ENCODE data around the gene SMARCA1. TPM values are rescaled to one million over a fixed set of nuclear protein-coding genes. Genes with fewer than 3 reads are reported as not detected.

Gene SMARCA1
- total and polyA plus RNA-seq, 2 experiments from 2014 or later: 36.9 to 38.5 TPM

DNA sequence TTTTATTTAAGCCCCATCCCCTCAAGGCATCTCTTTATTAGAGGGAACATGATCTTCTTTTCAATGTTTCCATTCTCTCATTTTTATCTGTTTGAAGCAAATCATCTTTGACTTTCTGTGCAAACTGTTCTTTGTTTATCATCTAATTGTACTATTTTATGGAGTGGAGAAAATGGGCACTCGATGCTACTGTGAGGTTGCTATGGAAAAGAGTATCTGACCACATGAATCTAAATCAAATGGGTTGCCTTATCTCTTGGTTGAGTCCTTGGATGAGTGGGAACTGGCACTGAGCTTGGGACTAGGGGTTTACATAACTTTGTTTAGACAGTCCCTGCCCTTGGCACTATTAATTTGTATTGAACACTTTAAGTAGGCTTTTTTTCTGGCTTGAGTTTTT is 25.8 kb upstream of the SMARCA1 start:
- WGBS, 2 experiments (ENCODE audit: low coverage in 1 of 2, low lambda C conversion rate in 2 of 2, missing lambda C conversion rate in 2 of 2): 9% methylated on average over 1 of the region's 1 CpG
- in situ Hi-C loops (cut with MboI): no loop called here

DNA sequence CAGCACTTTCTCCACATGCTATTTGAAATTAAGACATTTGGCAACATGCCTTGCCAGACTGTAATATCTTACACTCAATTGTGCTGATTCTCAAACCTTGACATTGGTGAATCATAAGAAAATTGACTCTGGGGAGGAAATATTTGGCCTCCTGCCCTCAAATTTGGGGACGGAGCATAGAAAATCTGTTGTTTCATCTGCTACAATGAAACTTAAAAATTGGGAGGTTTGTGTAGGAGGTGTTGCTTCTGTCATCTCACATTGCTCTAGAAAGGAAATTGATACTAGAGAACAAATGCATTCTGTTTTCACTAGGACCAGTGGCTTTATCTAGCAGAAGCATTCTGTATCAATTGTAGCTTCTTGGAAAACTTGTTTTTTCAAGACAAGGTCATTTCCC is 22.1 kb upstream of the SMARCA1 start:
- Histone ChIP-seq H3K9me2 (ENCODE audit: insufficient read depth) (no peaks in the 10 kb centered on the region), H3F3A (ENCODE audit: insufficient read depth) (no peaks in the 10 kb centered on the region), H3K4me3 (no peak overlapping the region), H2AFZ (no peak overlapping the region), H4K20me1 (ENCODE audit: insufficient read depth) (no peaks in the 10 kb centered on the region), H3K9me3 (ENCODE audit: low read depth) (no peaks in the 10 kb centered on the region), H3K4me1 (ENCODE audit: insufficient read depth) (no peaks in the 10 kb centered on the region), H3K27me3 (replicated peaks; ENCODE audit: insufficient read depth) (no peaks in the 10 kb centered on the region), H3K4me2 (ENCODE audit: unreplicated experiment) (no peak overlapping the region), H3K36me3 (ENCODE audit: low read depth) (no peaks in the 10 kb centered on the region), H3K79me2 (ENCODE audit: insufficient read depth) (peaks cover 12% of the 10 kb centered on the region; the same call in 1 of the 2 replicates), H3K9ac (no peak overlapping the region), H3K27ac (no peak overlapping the region)
- TF ChIP-seq EZH2 (IDR thresholded peaks at IDR 0.05; ENCODE audit: insufficient read depth, poor library complexity, severe bottlenecking): no peak
- no peak for TF ChIP-seq EZH2phosphoT487 (IDR thresholded peaks at IDR 0.05; ENCODE audit: insufficient read depth, low read depth)
- in situ Hi-C loops (cut with MboI): no loop called here
- no peak for DNase-seq
- 64 to 89% methylated on average over 1 of the region's 1 CpG for WGBS, 2 experiments (ENCODE audit: low coverage in 1 of 2, low lambda C conversion rate in 2 of 2, missing lambda C conversion rate in 2 of 2)

More for the DNA sequence above, 25.8 kb upstream of the SMARCA1 start:
- Histone ChIP-seq H3K4me1 (ENCODE audit: insufficient read depth) (no peaks in the 10 kb centered on the region), H2AFZ (no peak overlapping the region), H3K4me2 (ENCODE audit: unreplicated experiment) (no peak overlapping the region), H3K4me3 (no peak overlapping the region), H3K9ac (no peak overlapping the region), H3K9me2 (ENCODE audit: insufficient read depth) (no peaks in the 10 kb centered on the region), H3K27ac (no peak overlapping the region), H3K36me3 (ENCODE audit: low read depth) (no peaks in the 10 kb centered on the region), H3K27me3 (replicated peaks; ENCODE audit: insufficient read depth) (no peaks in the 10 kb centered on the region), H3K79me2 (ENCODE audit: insufficient read depth) (no peaks in the 10 kb centered on the region), H4K20me1 (ENCODE audit: insufficient read depth) (no peaks in the 10 kb centered on the region), H3K9me3 (ENCODE audit: low read depth) (no peaks in the 10 kb centered on the region), H3F3A (ENCODE audit: insufficient read depth) (no peaks in the 10 kb centered on the region)
- TF ChIP-seq EZH2phosphoT487 (IDR thresholded peaks at IDR 0.05; ENCODE audit: insufficient read depth, low read depth): no peak
- no peak for TF ChIP-seq EZH2 (IDR thresholded peaks at IDR 0.05; ENCODE audit: insufficient read depth, poor library complexity, severe bottlenecking)
- no peak for DNase-seq

DNA sequence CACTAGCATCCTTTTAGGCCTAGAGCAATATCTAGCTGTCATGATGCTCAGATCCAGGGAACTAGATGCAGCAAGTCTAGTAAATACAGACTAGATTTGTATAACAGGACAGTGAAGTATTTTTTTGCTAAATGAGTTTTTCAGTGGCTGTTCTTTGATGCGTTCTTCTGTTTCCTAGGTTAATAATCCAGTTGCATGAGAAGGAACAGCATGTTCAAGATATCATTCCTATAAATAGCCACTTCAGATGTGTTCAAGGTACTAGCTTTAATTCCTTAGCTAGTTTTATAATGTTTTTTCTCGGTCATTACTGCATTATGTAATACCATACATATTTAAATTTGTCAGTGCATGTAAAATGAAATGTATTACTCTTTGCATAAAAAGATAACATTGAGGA is 21.5 kb upstream of the SMARCA1 start:
- TF ChIP-seq EZH2phosphoT487 (IDR thresholded peaks at IDR 0.05; ENCODE audit: insufficient read depth, low read depth) (no peak), EZH2 (IDR thresholded peaks at IDR 0.05; ENCODE audit: insufficient read depth, poor library complexity, severe bottlenecking) (no peak)
- Histone ChIP-seq H3K79me2 (ENCODE audit: insufficient read depth) (peaks cover 12% of the 10 kb centered on the region; the same call in 1 of the 2 replicates), H4K20me1 (ENCODE audit: insufficient read depth) (no peaks in the 10 kb centered on the region), H3K4me3 (no peak overlapping the region), H3F3A (ENCODE audit: insufficient read depth) (no peaks in the 10 kb centered on the region), H3K27ac (no peak overlapping the region), H3K27me3 (replicated peaks; ENCODE audit: insufficient read depth) (no peaks in the 10 kb centered on the region), H3K4me2 (ENCODE audit: unreplicated experiment) (no peak overlapping the region), H3K9ac (no peak overlapping the region), H3K36me3 (ENCODE audit: low read depth) (no peaks in the 10 kb centered on the region), H3K4me1 (ENCODE audit: insufficient read depth) (no peaks in the 10 kb centered on the region), H3K9me2 (ENCODE audit: insufficient read depth) (no peaks in the 10 kb centered on the region), H2AFZ (no peak overlapping the region), H3K9me3 (ENCODE audit: low read depth) (no peaks in the 10 kb centered on the region)
- WGBS, 2 experiments (ENCODE audit: low coverage in 1 of 2, low lambda C conversion rate in 2 of 2, missing lambda C conversion rate in 2 of 2): 51 to 61% methylated on average over 2 of the region's 2 CpGs
- DNase-seq: no peak
- in situ Hi-C loops (cut with MboI): no loop called here

- Histone ChIP-seq H3K27me3 (replicated peaks; ENCODE audit: insufficient read depth) (no peaks in the 10 kb centered on the region), H3K4me3 (peak overlapping the region; percentile 78), H3K36me3 (ENCODE audit: low read depth) (no peaks in the 10 kb centered on the region), H3F3A (ENCODE audit: insufficient read depth) (no peaks in the 10 kb centered on the region), H3K4me1 (ENCODE audit: insufficient read depth) (no peaks in the 10 kb centered on the region), H3K9me3 (ENCODE audit: low read depth) (no peaks in the 10 kb centered on the region), H3K9ac (peak overlapping the region; percentile 94), H3K79me2 (ENCODE audit: insufficient read depth) (peaks cover 12% of the 10 kb centered on the region; the same call in 1 of the 2 replicates), H3K27ac (no peak overlapping the region), H3K4me2 (ENCODE audit: unreplicated experiment) (peak overlapping the region; percentile 68), H4K20me1 (ENCODE audit: insufficient read depth) (no peaks in the 10 kb centered on the region), H3K9me2 (ENCODE audit: insufficient read depth) (no peaks in the 10 kb centered on the region), H2AFZ (peak overlapping the region; percentile 63; the same call in 1 of the 2 replicates)
- 0 to 1% methylated on average over 7 to 10 of the region's 14 CpGs for WGBS, 2 experiments (ENCODE audit: low coverage in 1 of 2, low lambda C conversion rate in 2 of 2, missing lambda C conversion rate in 2 of 2)
- TF ChIP-seq EZH2phosphoT487 (IDR thresholded peaks at IDR 0.05; ENCODE audit: insufficient read depth, low read depth) (no peak), EZH2 (IDR thresholded peaks at IDR 0.05; ENCODE audit: insufficient read depth, poor library complexity, severe bottlenecking) (no peak)
- in situ Hi-C loops (cut with MboI): no loop called here
- DNase-seq: peak; percentile 39
Measured at GRCh38 chrX:129540722-129541184, 17.5 kb upstream of the SMARCA1 start.

Data from GM23248 (cell line).